ENCODE results near the gene ZRANB3. TPM values are rescaled to one million over a fixed set of nuclear protein-coding genes. Genes with fewer than 3 reads are reported as not detected.
A peak's percentile ranks its signal among the peaks of the same experiment; 100 is the strongest.
"Not testable (repeated sequence)": the region's sequence is repeated elsewhere in the genome, so short reads cannot be mapped to it uniquely, and the experiment has no call there.

Gene ZRANB3
- total RNA-seq, 1 experiment from 2014 or later = 5.6 TPM

DNA sequence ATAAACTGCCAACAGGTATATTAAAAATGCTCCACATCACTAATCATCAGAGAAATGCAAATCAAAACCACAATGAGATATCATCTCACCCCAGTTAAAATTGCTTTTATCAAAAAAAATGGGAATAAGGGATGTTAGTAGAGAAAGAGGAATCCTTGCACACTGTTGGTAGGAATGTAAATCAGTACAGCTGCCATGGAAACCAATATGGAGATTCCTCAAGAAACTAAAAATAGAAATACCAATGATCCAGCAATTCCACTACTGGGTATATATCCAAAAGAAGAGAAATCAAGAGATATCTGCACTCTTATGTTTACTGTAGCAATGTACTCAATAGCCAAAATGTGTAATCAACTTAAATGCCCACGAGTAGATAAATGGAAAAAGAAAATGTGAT lies 40.6 kb downstream of the ZRANB3 start:
- DNase-seq (ENCODE audit: low read depth) = peak; percentile 40

DNA sequence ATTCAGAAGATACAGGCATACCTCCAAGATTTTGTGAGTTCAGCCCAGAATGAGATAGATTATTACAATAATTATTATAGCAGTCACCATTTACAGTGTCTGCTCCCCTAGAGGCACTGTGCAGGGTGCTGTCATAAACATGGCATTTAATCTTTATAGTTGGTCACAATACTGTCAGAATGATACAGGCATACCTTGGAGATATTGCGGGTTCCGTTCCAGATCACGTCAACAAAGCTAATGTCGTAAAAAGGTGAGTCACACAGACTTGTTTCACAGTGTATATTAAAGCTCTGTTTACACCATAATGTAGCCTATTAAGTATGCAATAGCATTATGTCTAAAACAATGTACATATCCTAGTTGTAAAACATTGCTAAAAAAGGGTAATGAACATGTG lies 45.6 kb downstream of the ZRANB3 start:
- peak; percentile 61 for DNase-seq (ENCODE audit: low read depth)

DNA sequence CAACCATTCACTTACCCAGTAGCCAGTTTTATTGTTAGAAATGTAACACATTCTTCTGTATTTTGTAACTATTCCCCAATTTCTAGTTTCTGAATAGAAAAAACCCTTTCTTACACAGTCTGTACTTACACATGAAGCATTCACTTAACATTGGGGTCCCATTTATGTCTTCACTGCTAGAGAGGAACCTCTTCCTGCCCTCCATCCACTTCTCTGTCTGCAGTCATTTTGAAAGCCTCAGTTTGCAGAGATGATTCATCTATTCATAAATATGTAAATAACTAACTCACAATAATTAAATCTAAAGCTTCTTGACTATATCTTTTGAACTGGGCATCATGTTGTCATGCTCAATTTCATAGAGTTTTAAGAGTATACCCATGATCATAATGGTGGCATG lies 55.9 kb downstream of the ZRANB3 start:
- no peak for DNase-seq (ENCODE audit: low read depth)

DNA sequence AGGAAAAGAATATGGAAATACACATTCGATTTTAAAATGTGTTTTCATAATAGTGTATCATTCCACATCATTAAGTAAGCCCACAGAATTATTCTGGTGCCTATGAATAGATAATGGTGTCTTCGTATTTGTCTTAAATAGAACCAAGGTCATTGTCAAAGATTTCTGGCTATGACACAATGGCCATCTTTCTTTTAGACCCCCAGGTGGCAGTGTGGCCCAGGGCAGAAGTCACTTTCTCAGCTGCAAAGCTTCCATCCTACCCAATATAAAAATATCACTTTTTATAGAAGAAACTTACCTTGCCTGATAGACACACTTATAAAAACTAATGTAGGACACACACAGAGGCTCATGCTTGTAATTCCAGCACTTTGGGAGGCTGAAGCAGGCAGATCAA lies 57.5 kb downstream of the ZRANB3 start:
- peak; percentile 32 for DNase-seq (ENCODE audit: low read depth)

GRCh38 chr2:135471106-135471505 lies 59.9 kb downstream of the ZRANB3 start:
- DNase-seq (ENCODE audit: low read depth) = no peak

DNA sequence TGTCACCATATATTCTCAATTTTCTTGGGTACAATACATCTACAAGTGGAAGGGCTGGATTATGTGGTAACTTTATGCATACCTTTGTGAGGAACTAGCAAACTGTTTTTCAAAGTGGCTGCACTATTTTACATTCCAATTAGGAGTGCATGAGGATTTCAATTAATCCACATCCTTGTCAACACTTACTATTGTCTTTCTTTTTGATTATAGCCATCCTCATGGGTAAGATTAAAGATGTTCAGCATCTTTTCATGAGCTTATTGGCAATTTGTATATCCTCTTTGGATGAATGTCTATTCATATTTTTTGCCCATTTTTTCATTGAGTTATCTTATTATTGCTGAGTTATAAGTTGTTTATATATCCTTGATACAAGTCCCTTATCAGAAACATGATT lies 73.7 kb downstream of the ZRANB3 start:
- DNase-seq (ENCODE audit: low read depth) = no peak

GRCh38 chr2:135456835-135457234 lies 74.2 kb downstream of the ZRANB3 start:
- DNase-seq (ENCODE audit: low read depth) = no peak

DNA sequence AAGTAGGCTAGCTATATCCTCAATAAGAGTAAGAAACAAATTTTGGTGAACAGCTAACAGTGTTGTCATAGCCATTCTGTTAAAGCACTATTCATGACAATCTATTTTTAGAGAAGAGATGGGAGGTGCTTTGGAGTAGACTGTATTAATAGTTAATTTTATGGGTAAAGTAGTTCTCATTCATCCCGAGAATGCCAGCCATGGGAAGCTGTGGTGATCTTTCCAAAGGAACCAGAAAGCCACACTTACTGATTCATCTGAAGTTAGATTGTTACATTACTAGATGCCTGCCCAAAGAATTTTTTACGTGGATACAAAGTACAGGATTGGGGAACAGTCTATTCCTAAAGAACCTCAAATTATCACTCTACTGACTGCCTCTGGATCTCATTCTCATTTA lies 74.6 kb downstream of the ZRANB3 start:
- DNase-seq (ENCODE audit: low read depth) = no peak

- no peak for DNase-seq (ENCODE audit: low read depth)
These were observed 76.4 kb downstream of the ZRANB3 start for GRCh38 chr2:135454608-135455007.

DNA sequence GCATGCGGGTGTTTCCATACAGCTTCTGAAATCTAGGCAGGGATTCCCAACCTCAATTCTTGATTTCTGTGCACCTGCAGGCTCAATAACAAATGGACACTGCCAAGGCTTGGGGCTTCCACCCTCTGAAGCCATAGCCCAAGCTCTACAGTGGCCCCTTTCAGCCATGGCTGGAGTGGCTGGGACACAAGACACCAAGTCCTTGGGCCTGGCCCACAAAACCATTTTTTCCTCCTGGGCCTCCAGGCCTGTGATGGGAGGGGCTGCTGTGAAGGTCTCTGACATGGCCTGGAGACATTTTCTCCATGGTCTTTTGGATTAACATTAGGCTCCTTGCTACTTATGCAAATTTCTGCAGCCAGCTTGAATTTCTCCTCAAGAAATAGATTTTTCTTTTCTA lies 78.0 kb downstream of the ZRANB3 start:
- not testable (repeated sequence) for DNase-seq (ENCODE audit: low read depth)

- no peak for DNase-seq (ENCODE audit: low read depth)
These were observed 79.1 kb downstream of the ZRANB3 start for GRCh38 chr2:135451966-135452365.

GRCh38 chr2:135443013-135443412 lies 88.0 kb downstream of the ZRANB3 start:
- DNase-seq (ENCODE audit: low read depth) = not testable (repeated sequence)

GRCh38 chr2:135435155-135435554 lies 95.9 kb downstream of the ZRANB3 start:
- DNase-seq (ENCODE audit: low read depth) = not testable (repeated sequence)

GRCh38 chr2:135424849-135425248 lies 106.2 kb downstream of the ZRANB3 start:
- no peak for DNase-seq (ENCODE audit: low read depth)

- DNase-seq (ENCODE audit: low read depth) = no peak
These were observed 108.1 kb downstream of the ZRANB3 start for GRCh38 chr2:135422898-135423297.

DNA sequence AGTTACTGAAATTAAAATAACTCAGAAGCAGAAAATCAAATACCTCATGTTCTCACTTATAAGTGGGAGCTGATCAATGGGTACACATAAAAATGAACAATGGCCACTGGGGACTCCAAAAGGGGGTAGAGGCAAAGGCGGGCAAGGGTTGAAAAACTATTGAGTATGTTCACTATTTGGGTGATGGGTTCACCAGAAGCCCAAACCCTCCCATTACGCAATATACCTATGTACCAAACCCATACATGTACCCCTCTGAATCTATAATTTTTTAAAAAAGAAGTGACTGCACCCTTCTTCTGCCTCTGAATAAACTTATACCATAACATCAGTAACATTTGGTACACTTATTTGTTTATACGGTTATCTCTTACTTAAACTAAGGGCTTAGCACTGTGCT lies 119.4 kb downstream of the ZRANB3 start:
- no peak for DNase-seq (ENCODE audit: low read depth)

GRCh38 chr2:135409436-135409835 lies 121.6 kb downstream of the ZRANB3 start:
- DNase-seq (ENCODE audit: low read depth) = no peak

DNA sequence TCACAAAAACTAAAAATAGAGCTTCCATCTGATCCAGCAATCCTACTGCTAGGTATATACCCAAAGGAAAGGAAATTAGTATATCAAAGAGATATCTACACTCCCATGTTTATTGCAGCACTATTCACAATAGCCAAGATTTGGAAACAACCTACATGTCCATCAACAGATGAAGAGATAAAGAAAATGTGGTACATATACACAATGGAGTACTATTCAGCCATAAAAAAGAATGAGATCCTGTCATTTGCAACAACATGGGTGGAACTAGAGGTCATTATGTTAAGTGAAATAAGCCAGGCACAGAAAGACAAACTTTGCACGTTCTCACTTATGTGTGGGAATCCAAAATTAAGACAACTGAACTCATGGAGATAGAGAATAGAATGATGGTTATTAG lies 134.8 kb downstream of the ZRANB3 start:
- DNase-seq (ENCODE audit: low read depth) = not testable (repeated sequence)

DNA sequence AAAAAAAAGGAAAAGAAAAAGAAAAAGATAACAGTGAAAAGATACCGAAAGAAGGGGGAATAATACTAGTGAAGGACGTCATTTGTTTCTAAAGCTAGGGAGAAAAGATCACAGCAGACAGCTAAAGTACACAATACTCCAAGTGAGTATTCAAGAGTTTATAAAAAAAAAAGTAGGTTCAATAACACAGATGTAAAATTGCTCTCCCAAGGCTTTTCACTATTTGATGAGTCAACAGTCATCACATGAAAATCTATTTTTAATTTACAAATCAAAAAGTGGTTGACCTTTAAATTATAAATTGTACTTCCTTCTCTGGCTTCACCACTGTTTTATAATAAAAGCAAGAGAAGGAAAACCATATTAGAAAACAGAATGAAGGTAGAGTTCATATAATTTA lies 144.0 kb downstream of the ZRANB3 start:
- no peak for DNase-seq (ENCODE audit: low read depth)

DNA sequence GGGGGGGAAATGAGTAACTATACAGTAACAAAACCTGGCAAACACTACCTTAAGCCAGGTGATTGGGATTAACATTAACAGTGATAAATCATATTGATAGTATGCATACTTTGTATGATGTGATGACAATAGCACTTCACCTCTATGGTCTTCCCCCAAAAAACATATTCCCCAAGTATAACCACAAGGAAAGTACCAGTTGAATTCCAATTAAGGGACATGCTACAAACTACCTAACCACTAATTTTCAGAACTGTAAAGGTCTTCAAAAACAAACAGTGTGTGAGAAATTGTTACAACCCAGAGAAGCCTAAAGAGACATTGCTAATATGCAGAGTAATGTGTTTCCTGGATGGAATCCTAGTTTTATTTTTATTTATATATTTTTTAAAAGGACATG lies 152.4 kb downstream of the ZRANB3 start:
- no peak for DNase-seq (ENCODE audit: low read depth)

DNA sequence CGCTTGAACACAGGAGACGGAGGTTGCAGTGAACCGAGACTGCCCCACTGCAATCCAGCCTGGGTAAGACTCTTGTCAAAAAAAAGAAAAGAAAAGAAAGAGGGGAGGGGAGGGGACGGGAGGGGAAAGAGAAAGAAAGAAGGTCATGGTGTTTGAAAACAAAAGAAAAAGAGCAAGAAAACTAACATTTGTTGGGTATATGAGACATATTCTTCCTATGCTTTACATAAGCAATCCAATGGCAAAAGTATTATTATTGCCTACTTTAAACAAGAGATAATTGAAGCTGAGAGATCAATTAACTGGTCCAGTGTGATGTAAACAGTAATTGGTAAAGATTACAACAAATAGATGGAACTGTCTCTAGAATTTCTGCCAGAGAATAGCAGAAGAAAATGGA lies 157.3 kb downstream of the ZRANB3 start:
- DNase-seq (ENCODE audit: low read depth) = no peak

GRCh38 chr2:135349941-135350340 lies 181.1 kb downstream of the ZRANB3 start:
- DNase-seq (ENCODE audit: low read depth) = no peak

GRCh38 chr2:135348096-135348704 lies 182.8 kb downstream of the ZRANB3 start:
- not testable (repeated sequence) for DNase-seq (ENCODE audit: low read depth)

GRCh38 chr2:135337071-135337470 lies 193.9 kb downstream of the ZRANB3 start:
- peak; percentile 7 for DNase-seq (ENCODE audit: low read depth)
